Psoas muscle (tissue), 8 donors: ENCODE measurements around the gene TCEAL3. TPM values are rescaled to one million over a fixed set of nuclear protein-coding genes. Genes with fewer than 3 reads are reported as not detected.

Experiments used
- ATAC-seq, 4 donors: fragments of 200-7000 bp; cut with Tn5 transposase; one replicate each; pipeline ENCODE4 v1.9.1; 2020; ENCODE audit warnings: moderate library complexity in 3 of 4, mild to moderate bottlenecking in 2 of 4
- DNase-seq, 2 donors: peaks; one replicate each; pipeline ENCODE4 v3.0.0-alpha.2; 2020
- H3K27ac ChIP-seq: fragments of 200-600 bp; one replicate; pipeline ENCODE4 v1.8.0; 2022
- H3K27me3 ChIP-seq, 3 donors: fragments of 200-600 bp in 1 of 3; one replicate each; pipeline versions ENCODE4 v1.6.1 to v1.8.0; 2013 to 2022; ENCODE audit warnings: low read length in 2 of 3, mild to moderate bottlenecking in 2 of 3, moderate library complexity in 1 of 3; ENCODE audit not compliant: insufficient read depth in 3 of 3
- H3K36me3 ChIP-seq, 2 donors: fragments of 200-600 bp in 1 of 2; one replicate each; pipeline versions ENCODE4 v1.6.1 to v1.8.0; 2013 to 2022; ENCODE audit warnings: low read depth in 1 of 2, mild to moderate bottlenecking in 1 of 2, moderate library complexity in 1 of 2; ENCODE audit not compliant: insufficient read depth in 1 of 2
- H3K4me1 ChIP-seq: fragments of 200-600 bp; one replicate; pipeline ENCODE4 v1.8.0; 2022
- H3K4me3 ChIP-seq: fragments of 200-600 bp; one replicate; pipeline ENCODE4 v1.8.0; 2022; ENCODE audit warnings: mild to moderate bottlenecking
- H3K9me3 ChIP-seq: fragments of 200-600 bp; one replicate; pipeline ENCODE4 v1.8.0; 2022
- WGBS, 3 donors: extraction: QIAGEN DNeasy Blood & Tissue Kit; methylation state at CpG; one replicate each; pipeline versions ENCODE4 v1.1.6 to v1.1.7; 2013; 5-methylcytosine and 5-hydroxymethylcytosine counted together
- intact Hi-C, 2 donors: fragments of 100-400 bp; cut with DNase I; formaldehyde crosslinking; loops; one replicate each; pipeline versions ENCODE4 v1.11.0 to v1.14.2; 2022
- polyA plus RNA-seq, 3 donors: library from polyadenylated mRNA; stranded (reverse); fragments of 200-250 nt; gene quantifications; one replicate each; pipeline ENCODE4 v1.2.3, GENCODE V29; 2013
- total RNA-seq, 4 donors: library from RNA; stranded (reverse); fragmentation: NEBNext Ultra II Directional in 2 of 4; extraction: Animal tissue kit (Norgen Biotek cat#: 25700) in 2 of 4; gene quantifications; one replicate each; pipeline versions ENCODE4 v1.2.1 to v1.2.4, GENCODE V29; 2021 to 2023
- TF ChIP-seq, protein P1 (sequence below): fragments of 200-600 bp; IDR thresholded peaks from one replicate; pipeline ENCODE4 v1.8.0; 2022; ENCODE audit warnings: antibody characterized with exemption
- donor health status: healthy with polysubstance abuse.
- donor health status: DM: no; HTN: no; CAD: no; lungs with moderate emphysema.
- donor health status: Bipolar disorder and iron deficiency.
- donor health status: healthy.
- donor health status: DM: yes; HTN: yes; CAD: no.
- donor health status: DM: no; HTN: no; CAD: no.
- donor health status: DM: no; HTN: no; CAD: no.
- donor health status: DM: yes; HTN: yes; CAD: no.

The TCEAL3 gene
- total and polyA plus RNA-seq, 7 donors, result 6.6 to 13.2 (median 7.0) TPM

DNA sequence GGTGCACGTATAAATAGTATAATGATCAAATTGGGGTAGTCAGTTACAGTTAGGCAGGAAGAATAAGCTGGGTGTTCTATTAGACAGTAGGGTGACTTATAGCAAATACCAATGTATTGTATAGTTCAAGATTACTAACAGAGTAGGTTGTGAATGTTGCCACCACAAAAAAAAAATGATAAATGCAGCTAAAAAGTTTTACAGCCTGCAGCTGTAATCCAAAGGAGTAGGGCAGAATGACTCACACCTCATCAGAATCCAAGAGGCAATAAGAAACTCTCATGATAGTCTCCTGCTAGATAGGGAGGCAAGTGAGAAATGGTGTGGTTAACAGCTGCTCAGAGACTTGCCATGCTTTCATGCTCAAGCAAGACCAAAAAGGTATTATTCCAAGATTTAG lies 42.0 kb upstream of the TCEAL3 start:
- 22 to 43% (median 41%) methylated on average over 1 of the region's 1 CpG for WGBS, 3 donors
- ATAC-seq, result no peak

DNA sequence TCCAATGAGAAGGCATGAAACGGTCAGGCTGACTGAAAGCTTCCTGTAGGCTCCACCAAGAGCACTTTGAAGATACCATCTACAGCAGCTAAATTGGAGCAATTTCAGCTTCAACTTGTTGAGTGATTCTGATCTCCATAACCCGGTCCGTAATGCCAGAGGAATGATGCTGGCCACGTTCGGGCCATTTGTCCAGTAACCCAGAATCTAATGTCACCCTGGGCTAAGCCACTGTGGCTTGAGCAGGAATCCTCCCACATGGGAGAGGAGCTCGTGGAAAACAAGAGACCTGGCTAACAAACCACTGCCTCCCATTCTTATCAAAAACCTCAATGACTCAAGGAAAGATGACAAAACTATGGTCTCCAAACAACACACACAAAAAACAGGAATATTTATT lies 36.6 kb upstream of the TCEAL3 start:
- DNase-seq (no peak), ATAC-seq (no peak)
- WGBS, 3 donors, result 77 to 91% (median 79%) methylated on average over 6 of the region's 6 CpGs
- H3K36me3 ChIP-seq, result no peaks in the 10 kb centered on the region
- intact Hi-C loops, result no loop called here
- no peaks in the 10 kb centered on the region for H3K9me3 ChIP-seq
- no peak overlapping the region for H3K4me3 ChIP-seq
- TF ChIP-seq, protein P1, sequence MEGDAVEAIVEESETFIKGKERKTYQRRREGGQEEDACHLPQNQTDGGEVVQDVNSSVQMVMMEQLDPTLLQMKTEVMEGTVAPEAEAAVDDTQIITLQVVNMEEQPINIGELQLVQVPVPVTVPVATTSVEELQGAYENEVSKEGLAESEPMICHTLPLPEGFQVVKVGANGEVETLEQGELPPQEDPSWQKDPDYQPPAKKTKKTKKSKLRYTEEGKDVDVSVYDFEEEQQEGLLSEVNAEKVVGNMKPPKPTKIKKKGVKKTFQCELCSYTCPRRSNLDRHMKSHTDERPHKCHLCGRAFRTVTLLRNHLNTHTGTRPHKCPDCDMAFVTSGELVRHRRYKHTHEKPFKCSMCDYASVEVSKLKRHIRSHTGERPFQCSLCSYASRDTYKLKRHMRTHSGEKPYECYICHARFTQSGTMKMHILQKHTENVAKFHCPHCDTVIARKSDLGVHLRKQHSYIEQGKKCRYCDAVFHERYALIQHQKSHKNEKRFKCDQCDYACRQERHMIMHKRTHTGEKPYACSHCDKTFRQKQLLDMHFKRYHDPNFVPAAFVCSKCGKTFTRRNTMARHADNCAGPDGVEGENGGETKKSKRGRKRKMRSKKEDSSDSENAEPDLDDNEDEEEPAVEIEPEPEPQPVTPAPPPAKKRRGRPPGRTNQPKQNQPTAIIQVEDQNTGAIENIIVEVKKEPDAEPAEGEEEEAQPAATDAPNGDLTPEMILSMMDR, result no peak
- H3K4me1 ChIP-seq, result no peaks in the 10 kb centered on the region
- H3K27me3 ChIP-seq, result peaks cover 0 to 8% (median 0%) of the 10 kb centered on the region in 3 donors
- H3K27ac ChIP-seq, result no peak overlapping the region

More for the DNA sequence above, 42.0 kb upstream of the TCEAL3 start:
- H3K4me1 ChIP-seq, result no peaks in the 10 kb centered on the region
- no peaks in the 10 kb centered on the region for H3K27me3 ChIP-seq
- no peaks in the 10 kb centered on the region for H3K36me3 ChIP-seq
- H3K4me3 ChIP-seq, result no peak overlapping the region
- no peaks in the 10 kb centered on the region for H3K9me3 ChIP-seq
- no peak overlapping the region for H3K27ac ChIP-seq
- intact Hi-C loops, result no loop called here
- no peak for DNase-seq
- TF ChIP-seq, protein P1, result no peak

DNA sequence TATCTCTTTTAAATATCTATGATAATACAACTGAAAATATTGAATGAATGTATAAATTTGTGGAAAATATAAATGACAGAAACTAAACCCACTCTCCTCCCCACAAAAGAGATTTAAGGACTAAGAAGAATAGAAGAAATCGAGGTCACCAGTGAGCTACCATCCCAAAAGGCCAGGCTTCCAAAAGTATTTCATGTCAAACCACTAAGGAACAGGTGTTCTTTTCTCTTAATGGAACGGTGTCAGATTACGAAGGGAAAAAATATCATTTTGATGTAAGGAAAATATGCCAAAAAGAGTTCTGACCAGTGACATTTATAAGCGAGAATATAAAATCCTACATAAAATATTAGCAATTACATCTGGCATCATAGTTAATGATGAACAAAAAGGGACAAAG lies 36.0 kb upstream of the TCEAL3 start:
- H3K36me3 ChIP-seq, result no peaks in the 10 kb centered on the region
- no peaks in the 10 kb centered on the region for H3K4me1 ChIP-seq

DNA sequence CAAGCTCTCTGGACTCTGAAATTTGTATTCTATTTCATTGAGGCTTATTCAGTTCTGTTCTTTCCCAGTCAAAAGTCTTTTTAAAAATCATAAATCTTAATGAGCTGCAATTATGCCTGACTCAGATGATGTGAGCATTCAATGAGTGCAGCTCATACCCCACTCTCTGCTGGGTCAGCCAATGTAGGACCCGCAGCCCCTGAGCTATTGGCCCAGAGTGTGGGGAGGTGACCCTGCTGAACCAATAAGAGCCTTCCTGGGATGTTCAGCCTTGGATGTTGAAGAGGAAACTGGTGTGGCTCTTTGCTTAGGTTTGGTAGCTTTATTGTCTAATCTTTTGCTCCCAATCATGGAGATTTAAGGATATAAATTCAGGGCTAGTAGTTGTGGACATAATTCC lies 34.6 kb upstream of the TCEAL3 start:
- DNase-seq (no peak), ATAC-seq (no peak)
- intact Hi-C loops, result no loop called here
- no peak overlapping the region for H3K4me3 ChIP-seq
- no peaks in the 10 kb centered on the region for H3K9me3 ChIP-seq
- H3K36me3 ChIP-seq, result no peaks in the 10 kb centered on the region
- no peak overlapping the region for H3K27ac ChIP-seq
- TF ChIP-seq, protein P1, result no peak
- WGBS, 3 donors, result 73 to 94% (median 79%) methylated on average over 1 of the region's 1 CpG
- H3K27me3 ChIP-seq, result peaks cover 0 to 8% (median 0%) of the 10 kb centered on the region in 3 donors
- no peaks in the 10 kb centered on the region for H3K4me1 ChIP-seq

More for the DNA sequence above, 36.0 kb upstream of the TCEAL3 start:
- Histone ChIP-seq H3K27me3 (peaks cover 0 to 8% (median 0%) of the 10 kb centered on the region in 3 donors), H3K4me3 (no peak overlapping the region), H3K9me3 (no peaks in the 10 kb centered on the region), H3K27ac (no peak overlapping the region)
- intact Hi-C loops, result no loop called here
- TF ChIP-seq, protein P1, result no peak
- DNase-seq, result no peak
- ATAC-seq, result no peak
- WGBS, 3 donors, result 59 to 70% (median 64%) methylated on average over 4 of the region's 4 CpGs

DNA sequence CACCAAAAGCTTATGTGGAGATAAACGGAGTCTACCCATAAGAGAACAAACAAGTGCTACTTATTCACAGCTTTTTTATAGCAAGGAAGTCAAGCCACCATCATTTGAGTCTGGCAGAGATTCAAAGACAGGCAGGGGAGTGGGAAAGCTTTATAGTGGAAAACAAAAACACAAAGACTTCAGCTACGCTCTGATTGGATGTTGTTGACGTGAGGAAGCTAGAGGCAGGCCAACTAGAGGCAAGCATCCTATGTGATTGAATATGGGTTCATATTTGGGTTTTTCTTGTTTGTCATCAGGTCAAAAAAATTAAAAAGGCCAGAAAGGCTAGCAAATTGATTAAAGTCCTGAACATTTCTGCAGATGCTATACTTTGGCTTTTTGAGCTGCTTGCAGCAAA lies 23.2 kb upstream of the TCEAL3 start:
- no peak for DNase-seq
- Histone ChIP-seq H3K27ac (no peak overlapping the region), H3K9me3 (no peaks in the 10 kb centered on the region), H3K36me3 (peaks cover 0 to 11% of the 10 kb centered on the region in 2 donors), H3K4me3 (peak overlapping the region; percentile 75), H3K27me3 (peaks cover 0 to 6% (median 0%) of the 10 kb centered on the region in 3 donors), H3K4me1 (no peaks in the 10 kb centered on the region)
- intact Hi-C loops, result no loop called here
- no peak for ATAC-seq
- TF ChIP-seq, protein P1, result no peak
- WGBS, 3 donors, result 72 to 80% (median 78%) methylated on average over 3 of the region's 3 CpGs
